SK-N-SH treated with all-trans-retinoic acid at 6 μM for 48 hours (cell line): Measurements from ENCODE around the gene GOLT1B.

Experiments used
- ATAC-seq: fragments of 200-7000 bp; cut with Tn5 transposase; 3 replicates; pipeline ENCODE4 v1.9.1; 2020; ENCODE audit warnings: mild to moderate bottlenecking, moderate library complexity
- ARNTL ChIP-seq: fragments of 450-650 bp; formaldehyde crosslinking; IDR thresholded peaks from 2 replicates; pipeline ENCODE4 v1.5.0; 2020; ENCODE audit warnings: low read depth, mild to moderate bottlenecking, moderate library complexity, borderline replicate concordance
- BACH2 ChIP-seq: fragments of 250-450 bp; sonication (Bioruptor Pico); IDR thresholded peaks from 2 replicates; pipeline ENCODE4 v1.9.0; 2021; ENCODE audit warnings: mild to moderate bottlenecking, borderline replicate concordance
- CSDC2 ChIP-seq: fragments of 250-450 bp; sonication (Bioruptor Pico); IDR thresholded peaks from 2 replicates; pipeline ENCODE4 v1.5.0; 2020; ENCODE audit warnings: mild to moderate bottlenecking, moderate library complexity
- ESRRG ChIP-seq: fragments of 250-450 bp; sonication (Bioruptor Pico); IDR thresholded peaks from 2 replicates; pipeline ENCODE4 v1.6.1; 2021; ENCODE audit warnings: mild to moderate bottlenecking
- GLIS3 ChIP-seq: fragments of 250-450 bp; sonication (Bioruptor Pico); IDR thresholded peaks from 2 replicates; pipeline ENCODE4 v1.5.0; 2020; ENCODE audit warnings: mild to moderate bottlenecking, moderate library complexity
- ISL1 ChIP-seq: fragments of 250-450 bp; sonication (Bioruptor Pico); IDR thresholded peaks from 2 replicates; pipeline ENCODE4 v2.1.2; 2022; ENCODE audit warnings: mild to moderate bottlenecking, moderate library complexity
- OSR1 ChIP-seq: fragments of 250-450 bp; sonication (Bioruptor Pico); IDR thresholded peaks from 2 replicates; pipeline ENCODE4 v1.8.0; 2022; ENCODE audit warnings: moderate library complexity, mild to moderate bottlenecking, inconsistent platforms
- PPARA ChIP-seq: fragments of 250-450 bp; sonication (Bioruptor Pico); IDR thresholded peaks from 2 replicates; pipeline ENCODE4 v1.5.0; 2020; ENCODE audit warnings: mild to moderate bottlenecking, borderline replicate concordance
- RARB ChIP-seq: fragments of 250-450 bp; sonication (Bioruptor Pico); IDR thresholded peaks from 2 replicates; pipeline ENCODE4 v1.8.0; 2021; ENCODE audit warnings: mild to moderate bottlenecking, moderate library complexity
- SNAI2 ChIP-seq: fragments of 250-450 bp; sonication (Bioruptor Pico); IDR thresholded peaks from 2 replicates; pipeline ENCODE4 v1.5.0; 2020; ENCODE audit warnings: mild to moderate bottlenecking, moderate library complexity
- TCF4 ChIP-seq: fragments of 250-450 bp; sonication (Bioruptor Pico); IDR thresholded peaks from 2 replicates; pipeline ENCODE4 v1.8.0; 2021; ENCODE audit warnings: mild to moderate bottlenecking, moderate library complexity, borderline replicate concordance
- TOX ChIP-seq: fragments of 250-450 bp; sonication (Bioruptor Pico); IDR thresholded peaks from 2 replicates; pipeline ENCODE4 v1.8.0; 2021; ENCODE audit warnings: mild to moderate bottlenecking, moderate library complexity, borderline replicate concordance
- ZC3H10 ChIP-seq: fragments of 250-450 bp; sonication (Bioruptor Pico); IDR thresholded peaks from 2 replicates; pipeline ENCODE4 v1.5.1; 2021; ENCODE audit warnings: mild to moderate bottlenecking, moderate library complexity
- ZFP3 ChIP-seq: fragments of 250-450 bp; sonication (Bioruptor Pico); IDR thresholded peaks from 2 replicates; pipeline ENCODE4 v1.5.0; 2020; ENCODE audit warnings: mild to moderate bottlenecking, moderate library complexity
- ZNF565 ChIP-seq: fragments of 450-650 bp; formaldehyde crosslinking; conservative IDR thresholded peaks from 2 replicates; pipeline ENCODE4 v1.5.0; 2020; ENCODE audit warnings: low read depth, mild to moderate bottlenecking, moderate library complexity
- ZNF70 ChIP-seq: fragments of 450-650 bp; formaldehyde crosslinking; IDR thresholded peaks from 2 replicates; pipeline ENCODE4 v1.5.0; 2020; ENCODE audit warnings: mild to moderate bottlenecking, moderate library complexity
- ZNF8 ChIP-seq: fragments of 450-650 bp; formaldehyde crosslinking; IDR thresholded peaks from 2 replicates; pipeline ENCODE4 v1.5.0; 2020; ENCODE audit warnings: mild to moderate bottlenecking, moderate library complexity
- TF ChIP-seq, protein P1 (sequence below): fragments of 250-450 bp; sonication (Bioruptor Pico); IDR thresholded peaks from 2 replicates; pipeline ENCODE4 v1.5.1; 2021; ENCODE audit warnings: mild to moderate bottlenecking, moderate library complexity
- TF ChIP-seq, protein P2 (sequence below): fragments of 250-450 bp; sonication (Bioruptor Pico); IDR thresholded peaks from 2 replicates; pipeline ENCODE4 v1.5.0; 2020; ENCODE audit warnings: mild to moderate bottlenecking, moderate library complexity
- TF ChIP-seq, protein P3 (sequence below): fragments of 250-450 bp; sonication (Bioruptor Pico); IDR thresholded peaks from 2 replicates; pipeline ENCODE4 v1.5.1; 2020; ENCODE audit warnings: low read depth, mild to moderate bottlenecking, moderate library complexity
- TF ChIP-seq, protein P4 (sequence below): fragments of 250-450 bp; sonication (Bioruptor Pico); IDR thresholded peaks from 2 replicates; pipeline ENCODE4 v1.8.0; 2020; ENCODE audit warnings: mild to moderate bottlenecking, moderate library complexity, borderline replicate concordance
- TF ChIP-seq, protein P5 (sequence below): fragments of 250-450 bp; sonication (Bioruptor Pico); IDR thresholded peaks from 2 replicates; pipeline ENCODE4 v1.8.0; 2021; ENCODE audit warnings: low read depth, mild to moderate bottlenecking, moderate library complexity, borderline replicate concordance

The GOLT1B gene

DNA sequence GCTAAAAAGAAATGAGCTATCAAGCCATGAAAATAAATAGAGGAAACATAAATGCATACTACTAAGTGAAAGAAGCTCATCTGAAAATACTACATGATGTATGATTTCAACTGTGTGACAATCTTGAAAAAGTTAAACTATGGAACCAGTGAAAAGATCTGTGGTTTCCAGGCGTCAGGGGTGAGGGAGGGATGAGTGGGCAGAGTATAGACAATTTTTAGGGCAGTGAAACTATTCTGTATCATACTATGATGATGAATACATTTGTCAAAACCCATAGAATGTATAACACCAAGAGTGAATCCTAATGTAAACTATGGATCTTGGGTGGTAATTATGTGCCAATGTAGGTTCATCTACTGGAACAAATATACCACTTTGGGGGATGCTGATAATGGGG, 45.8 kb downstream of the GOLT1B start:
- ATAC-seq = no peak
- TF ChIP-seq ZFP3 (CRISPR knock-in tag) (no peak), ISL1 (CRISPR knock-in tag) (no peak), GLIS3 (CRISPR knock-in tag) (no peak), BACH2 (CRISPR knock-in tag) (no peak), ARNTL (CRISPR knock-in tag) (no peak)

DNA sequence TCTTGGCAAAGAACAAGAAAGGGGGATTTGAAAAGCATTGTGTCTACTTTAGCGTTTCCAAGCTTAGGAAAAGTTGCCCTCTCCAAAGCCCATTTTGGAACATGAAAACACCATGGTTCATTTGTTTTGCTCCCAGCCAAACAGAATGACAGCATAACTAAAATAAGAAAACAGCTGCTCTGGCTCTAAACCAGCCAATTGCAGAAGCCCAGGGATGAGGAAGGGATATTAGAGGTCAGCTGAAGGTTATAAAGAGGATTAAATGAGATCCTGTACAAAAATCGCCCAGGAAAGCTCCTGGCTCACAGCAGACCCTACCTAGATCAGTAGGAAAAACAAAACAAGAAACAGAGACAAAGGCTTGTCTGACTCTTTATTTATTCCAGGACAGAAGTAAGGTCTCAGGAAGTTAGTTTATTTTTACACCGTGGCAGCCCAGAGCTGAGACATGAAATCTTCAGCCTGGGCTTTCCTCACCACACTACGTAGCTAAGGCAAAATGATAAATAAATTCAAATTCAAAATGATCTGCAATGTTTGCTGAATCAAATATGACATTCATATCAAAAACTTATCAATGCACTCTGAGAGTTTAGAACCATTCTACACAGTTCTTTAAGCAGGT, 50.4 kb downstream of the GOLT1B start:
- TF ChIP-seq ESRRG (CRISPR knock-in tag) (no peak), RARB (CRISPR knock-in tag) (no peak), BACH2 (CRISPR knock-in tag) (no peak), ARNTL (CRISPR knock-in tag) (no peak), ZFP3 (CRISPR knock-in tag) (no peak), ZC3H10 (CRISPR knock-in tag) (no peak), SNAI2 (no peak), ISL1 (CRISPR knock-in tag) (no peak), TOX (no peak), GLIS3 (CRISPR knock-in tag) (no peak), ZNF8 (no peak), PPARA (CRISPR knock-in tag) (no peak), OSR1 (no peak), ZNF70 (no peak)
- TF ChIP-seq, protein P1, sequence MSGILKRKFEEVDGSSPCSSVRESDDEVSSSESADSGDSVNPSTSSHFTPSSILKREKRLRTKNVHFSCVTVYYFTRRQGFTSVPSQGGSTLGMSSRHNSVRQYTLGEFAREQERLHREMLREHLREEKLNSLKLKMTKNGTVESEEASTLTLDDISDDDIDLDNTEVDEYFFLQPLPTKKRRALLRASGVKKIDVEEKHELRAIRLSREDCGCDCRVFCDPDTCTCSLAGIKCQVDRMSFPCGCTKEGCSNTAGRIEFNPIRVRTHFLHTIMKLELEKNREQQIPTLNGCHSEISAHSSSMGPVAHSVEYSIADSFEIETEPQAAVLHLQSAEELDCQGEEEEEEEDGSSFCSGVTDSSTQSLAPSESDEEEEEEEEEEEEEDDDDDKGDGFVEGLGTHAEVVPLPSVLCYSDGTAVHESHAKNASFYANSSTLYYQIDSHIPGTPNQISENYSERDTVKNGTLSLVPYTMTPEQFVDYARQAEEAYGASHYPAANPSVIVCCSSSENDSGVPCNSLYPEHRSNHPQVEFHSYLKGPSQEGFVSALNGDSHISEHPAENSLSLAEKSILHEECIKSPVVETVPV (CRISPR knock-in tag) = no peak
- TF ChIP-seq, protein P2, sequence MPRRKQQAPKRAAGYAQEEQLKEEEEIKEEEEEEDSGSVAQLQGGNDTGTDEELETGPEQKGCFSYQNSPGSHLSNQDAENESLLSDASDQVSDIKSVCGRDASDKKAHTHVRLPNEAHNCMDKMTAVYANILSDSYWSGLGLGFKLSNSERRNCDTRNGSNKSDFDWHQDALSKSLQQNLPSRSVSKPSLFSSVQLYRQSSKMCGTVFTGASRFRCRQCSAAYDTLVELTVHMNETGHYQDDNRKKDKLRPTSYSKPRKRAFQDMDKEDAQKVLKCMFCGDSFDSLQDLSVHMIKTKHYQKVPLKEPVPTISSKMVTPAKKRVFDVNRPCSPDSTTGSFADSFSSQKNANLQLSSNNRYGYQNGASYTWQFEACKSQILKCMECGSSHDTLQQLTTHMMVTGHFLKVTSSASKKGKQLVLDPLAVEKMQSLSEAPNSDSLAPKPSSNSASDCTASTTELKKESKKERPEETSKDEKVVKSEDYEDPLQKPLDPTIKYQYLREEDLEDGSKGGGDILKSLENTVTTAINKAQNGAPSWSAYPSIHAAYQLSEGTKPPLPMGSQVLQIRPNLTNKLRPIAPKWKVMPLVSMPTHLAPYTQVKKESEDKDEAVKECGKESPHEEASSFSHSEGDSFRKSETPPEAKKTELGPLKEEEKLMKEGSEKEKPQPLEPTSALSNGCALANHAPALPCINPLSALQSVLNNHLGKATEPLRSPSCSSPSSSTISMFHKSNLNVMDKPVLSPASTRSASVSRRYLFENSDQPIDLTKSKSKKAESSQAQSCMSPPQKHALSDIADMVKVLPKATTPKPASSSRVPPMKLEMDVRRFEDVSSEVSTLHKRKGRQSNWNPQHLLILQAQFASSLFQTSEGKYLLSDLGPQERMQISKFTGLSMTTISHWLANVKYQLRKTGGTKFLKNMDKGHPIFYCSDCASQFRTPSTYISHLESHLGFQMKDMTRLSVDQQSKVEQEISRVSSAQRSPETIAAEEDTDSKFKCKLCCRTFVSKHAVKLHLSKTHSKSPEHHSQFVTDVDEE (CRISPR knock-in tag) = no peak
- TF ChIP-seq, protein P3, sequence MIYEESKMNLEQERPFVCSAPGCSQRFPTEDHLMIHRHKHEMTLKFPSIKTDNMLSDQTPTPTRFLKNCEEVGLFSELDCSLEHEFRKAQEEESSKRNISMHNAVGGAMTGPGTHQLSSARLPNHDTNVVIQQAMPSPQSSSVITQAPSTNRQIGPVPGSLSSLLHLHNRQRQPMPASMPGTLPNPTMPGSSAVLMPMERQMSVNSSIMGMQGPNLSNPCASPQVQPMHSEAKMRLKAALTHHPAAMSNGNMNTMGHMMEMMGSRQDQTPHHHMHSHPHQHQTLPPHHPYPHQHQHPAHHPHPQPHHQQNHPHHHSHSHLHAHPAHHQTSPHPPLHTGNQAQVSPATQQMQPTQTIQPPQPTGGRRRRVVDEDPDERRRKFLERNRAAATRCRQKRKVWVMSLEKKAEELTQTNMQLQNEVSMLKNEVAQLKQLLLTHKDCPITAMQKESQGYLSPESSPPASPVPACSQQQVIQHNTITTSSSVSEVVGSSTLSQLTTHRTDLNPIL (CRISPR knock-in tag) = no peak
- ATAC-seq = no peak

DNA sequence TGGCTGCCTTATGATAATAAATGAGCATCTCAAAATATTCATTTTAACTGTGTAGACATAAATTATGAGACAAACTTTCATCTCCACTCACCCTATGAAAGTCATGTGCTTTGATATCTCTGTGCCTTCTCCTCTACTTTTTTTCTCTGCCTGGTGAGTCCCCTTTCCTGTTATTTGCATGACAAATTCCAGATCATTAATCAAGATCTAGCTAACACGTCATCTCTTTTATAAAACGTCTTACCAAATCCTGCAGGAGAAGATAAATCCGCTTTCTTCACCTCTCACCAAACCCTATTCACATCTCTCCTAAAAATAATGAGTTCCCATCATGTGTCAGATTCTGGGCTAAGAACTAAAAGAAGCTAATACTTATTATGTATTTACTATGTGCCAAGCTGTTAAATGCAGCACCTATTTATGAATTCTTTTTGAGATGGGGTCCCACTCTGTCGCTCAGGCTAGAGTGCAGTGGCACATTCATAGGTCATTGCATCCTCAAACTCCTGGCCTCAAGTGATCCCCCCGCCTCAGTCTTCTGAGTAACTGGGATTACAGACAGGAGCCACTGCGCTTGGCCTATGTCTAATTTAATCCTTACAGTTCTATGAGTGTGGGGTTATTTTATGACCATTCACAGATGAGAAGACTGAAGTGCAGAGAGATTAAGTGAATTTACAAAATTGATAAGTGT, 51.2 kb downstream of the GOLT1B start:
- TF ChIP-seq, protein P4, sequence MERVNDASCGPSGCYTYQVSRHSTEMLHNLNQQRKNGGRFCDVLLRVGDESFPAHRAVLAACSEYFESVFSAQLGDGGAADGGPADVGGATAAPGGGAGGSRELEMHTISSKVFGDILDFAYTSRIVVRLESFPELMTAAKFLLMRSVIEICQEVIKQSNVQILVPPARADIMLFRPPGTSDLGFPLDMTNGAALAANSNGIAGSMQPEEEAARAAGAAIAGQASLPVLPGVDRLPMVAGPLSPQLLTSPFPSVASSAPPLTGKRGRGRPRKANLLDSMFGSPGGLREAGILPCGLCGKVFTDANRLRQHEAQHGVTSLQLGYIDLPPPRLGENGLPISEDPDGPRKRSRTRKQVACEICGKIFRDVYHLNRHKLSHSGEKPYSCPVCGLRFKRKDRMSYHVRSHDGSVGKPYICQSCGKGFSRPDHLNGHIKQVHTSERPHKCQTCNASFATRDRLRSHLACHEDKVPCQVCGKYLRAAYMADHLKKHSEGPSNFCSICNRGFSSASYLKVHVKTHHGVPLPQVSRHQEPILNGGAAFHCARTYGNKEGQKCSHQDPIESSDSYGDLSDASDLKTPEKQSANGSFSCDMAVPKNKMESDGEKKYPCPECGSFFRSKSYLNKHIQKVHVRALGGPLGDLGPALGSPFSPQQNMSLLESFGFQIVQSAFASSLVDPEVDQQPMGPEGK = no peak
- TF ChIP-seq PPARA (CRISPR knock-in tag) = no peak
- TF ChIP-seq ZNF565 (CRISPR knock-in tag) = no peak
- no peak for TF ChIP-seq RARB (CRISPR knock-in tag)
- TF ChIP-seq OSR1 = no peak
- TF ChIP-seq ZC3H10 (CRISPR knock-in tag) = no peak
- no peak for TF ChIP-seq ZNF70
- TF ChIP-seq, protein P5, sequence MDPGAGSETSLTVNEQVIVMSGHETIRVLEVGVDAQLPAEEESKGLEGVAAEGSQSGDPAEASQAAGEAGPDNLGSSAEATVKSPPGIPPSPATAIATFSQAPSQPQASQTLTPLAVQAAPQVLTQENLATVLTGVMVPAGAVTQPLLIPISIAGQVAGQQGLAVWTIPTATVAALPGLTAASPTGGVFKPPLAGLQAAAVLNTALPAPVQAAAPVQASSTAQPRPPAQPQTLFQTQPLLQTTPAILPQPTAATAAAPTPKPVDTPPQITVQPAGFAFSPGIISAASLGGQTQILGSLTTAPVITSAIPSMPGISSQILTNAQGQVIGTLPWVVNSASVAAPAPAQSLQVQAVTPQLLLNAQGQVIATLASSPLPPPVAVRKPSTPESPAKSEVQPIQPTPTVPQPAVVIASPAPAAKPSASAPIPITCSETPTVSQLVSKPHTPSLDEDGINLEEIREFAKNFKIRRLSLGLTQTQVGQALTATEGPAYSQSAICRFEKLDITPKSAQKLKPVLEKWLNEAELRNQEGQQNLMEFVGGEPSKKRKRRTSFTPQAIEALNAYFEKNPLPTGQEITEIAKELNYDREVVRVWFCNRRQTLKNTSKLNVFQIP = no peak
- TF ChIP-seq BACH2 (CRISPR knock-in tag) = no peak
- no peak for TF ChIP-seq ISL1 (CRISPR knock-in tag)
- no peak for TF ChIP-seq TOX
- TF ChIP-seq, protein P3 (CRISPR knock-in tag) = no peak
- TF ChIP-seq ZNF8 = no peak
- no peak for TF ChIP-seq SNAI2
- TF ChIP-seq ESRRG (CRISPR knock-in tag) = no peak
- no peak for TF ChIP-seq TCF4
- TF ChIP-seq CSDC2 = no peak
- no peak for TF ChIP-seq ARNTL (CRISPR knock-in tag)
- TF ChIP-seq, protein P1 (CRISPR knock-in tag) = no peak
- no peak for ATAC-seq
